NCI-H82 treated with DMSO at 0.1 percent for 48 hours (cell line): ENCODE measurements around the gene CDR2.
A peak's percentile ranks its signal among the peaks of the same experiment; 100 is the strongest.
"Not testable (repeated sequence)": the region's sequence is repeated elsewhere in the genome, so short reads cannot be mapped to it uniquely, and the experiment has no call there.

Source experiments
- DNase-seq: peaks from one replicate; lab custom pipeline; 2025; ENCODE audit not compliant: unreplicated experiment; lab: John Stamatoyannopoulos, UW

CDR2 gene

DNA sequence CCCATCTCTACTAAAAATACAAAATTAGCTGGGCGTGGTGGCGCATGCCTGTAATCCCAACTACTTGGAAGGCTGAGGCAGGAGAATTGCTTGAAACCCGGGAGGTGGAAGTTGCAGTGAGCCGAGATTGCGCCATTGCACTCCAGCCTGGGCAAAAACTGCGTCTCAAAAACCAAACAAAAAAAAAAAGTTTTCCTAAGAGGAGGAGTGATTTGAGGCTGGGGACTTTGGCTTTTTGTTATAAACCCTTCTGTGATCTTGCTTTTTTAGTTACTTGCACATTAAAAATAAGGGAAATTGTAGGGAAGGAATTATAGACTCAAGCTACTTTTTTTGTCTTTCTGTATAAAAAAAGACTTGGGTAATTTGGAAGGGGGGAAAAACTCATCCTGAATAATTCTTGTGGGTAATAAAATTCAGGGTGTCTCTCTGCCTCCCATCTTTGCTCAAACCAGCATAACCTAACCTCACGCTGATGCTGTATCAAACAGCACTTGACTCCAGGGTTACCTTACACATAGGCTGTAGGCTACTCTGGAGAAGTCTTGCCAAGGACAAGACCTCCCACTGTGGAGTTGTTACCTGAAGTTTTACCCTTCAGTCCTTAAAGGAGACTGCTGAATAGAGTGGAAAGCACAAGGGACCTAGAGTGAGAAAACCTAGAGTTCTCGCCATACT is 1.7 kb upstream of the CDR2 start:
- DNase-seq = no peak

DNA sequence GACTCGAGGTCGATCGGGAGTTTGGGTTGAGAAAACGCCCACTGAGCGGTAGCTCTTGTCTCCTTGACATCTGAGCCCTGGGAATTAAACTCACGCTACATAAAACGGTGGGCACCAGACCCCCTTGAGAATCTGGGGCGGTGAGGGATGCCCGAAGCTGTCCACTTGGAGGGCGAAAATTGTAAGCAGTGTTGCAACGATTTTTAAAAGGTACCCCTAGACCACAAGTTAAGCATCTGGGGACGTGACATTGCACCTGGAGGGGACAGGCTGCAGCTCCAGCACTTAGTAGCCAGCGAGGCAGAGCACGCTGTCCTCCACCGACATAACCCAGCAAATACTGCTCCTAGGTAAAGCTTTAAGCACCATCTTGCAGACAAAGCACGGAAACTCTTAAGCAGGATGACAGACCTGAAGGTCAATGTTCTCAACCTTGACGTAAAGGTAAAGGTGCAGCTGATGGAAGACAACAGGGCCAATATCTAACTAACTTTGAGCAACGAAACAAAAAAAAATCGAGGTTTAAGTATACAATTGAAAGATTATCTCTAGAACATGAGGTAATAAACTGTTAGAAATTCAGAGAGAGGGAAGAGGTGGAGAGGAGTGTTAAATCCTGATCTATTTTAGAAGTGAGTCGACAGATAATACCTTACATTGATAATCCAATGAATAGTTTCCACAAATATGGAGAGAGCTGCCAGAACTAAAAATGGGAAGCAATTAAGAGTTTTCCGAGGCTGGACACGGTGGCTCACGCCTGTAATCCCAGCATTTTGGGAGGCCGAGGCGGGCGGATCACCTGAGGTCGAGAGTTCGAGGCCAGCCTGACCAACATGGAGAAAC is 921 bp upstream of the CDR2 start:
- no peak for DNase-seq

DNA sequence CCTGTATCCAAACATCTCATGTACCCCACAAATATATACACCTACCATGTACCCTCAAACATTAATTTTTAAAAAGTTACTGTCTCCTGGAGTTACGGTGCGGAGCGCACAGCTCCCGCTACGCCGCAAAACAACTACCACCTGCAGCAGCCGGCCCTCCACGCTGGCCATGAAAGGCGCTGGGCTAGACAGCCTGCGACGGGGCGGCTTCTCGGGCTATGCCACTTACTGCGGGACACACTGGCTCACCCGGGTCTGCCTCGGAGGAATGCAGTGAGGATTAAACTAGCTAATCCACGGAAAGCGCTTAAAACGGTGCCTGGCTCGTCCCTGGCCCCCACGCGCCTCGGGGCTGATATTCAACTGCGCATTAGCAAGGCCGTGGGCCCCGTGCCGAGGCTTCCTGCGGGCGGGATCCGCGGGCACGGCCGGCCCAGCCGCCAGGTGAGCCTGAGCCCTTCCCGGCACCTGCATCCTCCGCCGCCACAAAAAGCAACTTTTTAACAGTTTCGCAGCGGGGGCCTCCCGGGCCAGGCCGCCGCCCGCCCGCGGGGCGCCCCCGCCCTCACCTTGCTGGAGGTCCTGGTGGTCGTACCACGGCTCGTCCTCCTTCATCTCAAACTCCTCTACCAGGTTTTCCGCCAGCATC is 633 bp downstream of the CDR2 start:
- DNase-seq = peak; percentile 40

DNA sequence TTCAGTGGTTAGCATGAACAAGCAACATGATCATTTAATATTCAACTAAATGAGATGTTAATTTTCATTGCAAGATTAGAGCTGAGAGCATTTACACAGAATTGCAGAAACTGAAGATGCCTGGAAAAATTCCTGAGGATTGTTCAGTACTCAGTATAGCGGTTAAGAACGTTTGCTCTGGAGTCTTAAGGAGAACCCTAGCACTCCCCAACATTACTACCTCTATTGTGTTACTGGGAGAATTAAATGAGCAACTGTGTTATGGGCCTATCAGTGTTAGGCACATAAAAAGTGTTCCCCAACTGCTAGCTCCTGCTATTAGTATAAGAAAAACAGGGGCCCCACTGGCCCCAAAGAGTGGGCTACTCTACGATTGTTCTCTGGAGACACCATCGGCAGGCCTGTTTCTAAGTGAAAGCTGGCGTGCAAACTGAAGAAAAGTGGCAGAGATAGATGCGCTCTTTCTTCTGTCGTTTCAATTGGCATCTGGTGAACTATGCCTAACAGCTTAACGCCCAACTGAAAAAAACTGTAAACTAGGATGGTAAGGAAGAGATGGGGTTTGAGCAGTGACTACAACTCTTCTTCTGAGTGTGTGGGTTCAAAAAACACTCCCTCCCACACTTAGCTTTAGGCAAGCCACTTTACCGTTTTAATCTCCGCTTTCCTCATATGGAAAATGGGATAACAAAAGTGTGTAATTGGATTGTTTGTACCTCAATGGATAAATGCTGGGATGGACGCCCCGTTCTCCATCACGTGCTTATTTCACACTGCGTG is 1.3 kb downstream of the CDR2 start:
- no peak for DNase-seq

DNA sequence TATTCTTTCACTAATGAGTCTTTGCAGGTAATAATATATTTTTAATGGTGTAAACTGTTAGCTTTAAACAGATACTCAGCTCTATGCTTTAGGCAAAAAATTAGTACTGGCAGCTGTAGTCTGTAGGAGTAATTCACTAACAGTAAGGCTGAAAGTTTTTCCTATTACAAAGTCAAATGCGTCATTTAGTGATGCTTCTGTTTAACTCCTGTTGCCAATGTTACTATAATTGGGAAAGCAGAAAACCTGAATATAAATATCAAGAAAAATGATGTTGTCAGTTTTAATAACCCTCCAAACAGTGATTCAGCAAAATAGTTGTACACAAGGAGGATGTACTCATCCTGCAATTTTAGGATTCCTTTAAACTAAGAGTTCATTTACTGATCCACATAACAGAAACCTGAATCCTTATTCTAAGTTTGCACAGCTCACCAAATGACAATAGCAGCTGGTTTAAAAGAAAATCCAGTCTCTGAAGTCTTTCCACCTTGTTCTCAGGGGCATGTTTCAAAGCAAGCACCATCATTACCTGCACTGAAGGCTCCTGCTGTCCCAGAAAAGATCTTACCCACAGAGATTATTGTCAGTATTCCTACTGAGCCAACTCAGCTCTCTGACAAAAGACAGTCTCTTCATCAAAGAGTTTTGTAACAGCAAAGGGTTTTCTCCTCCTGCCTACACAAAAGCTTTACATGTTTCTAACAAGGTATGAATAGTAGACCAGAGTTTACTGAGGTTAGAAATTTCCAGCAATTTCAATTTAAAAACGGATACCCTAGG is 4.2 kb downstream of the CDR2 start:
- DNase-seq = no peak

DNA sequence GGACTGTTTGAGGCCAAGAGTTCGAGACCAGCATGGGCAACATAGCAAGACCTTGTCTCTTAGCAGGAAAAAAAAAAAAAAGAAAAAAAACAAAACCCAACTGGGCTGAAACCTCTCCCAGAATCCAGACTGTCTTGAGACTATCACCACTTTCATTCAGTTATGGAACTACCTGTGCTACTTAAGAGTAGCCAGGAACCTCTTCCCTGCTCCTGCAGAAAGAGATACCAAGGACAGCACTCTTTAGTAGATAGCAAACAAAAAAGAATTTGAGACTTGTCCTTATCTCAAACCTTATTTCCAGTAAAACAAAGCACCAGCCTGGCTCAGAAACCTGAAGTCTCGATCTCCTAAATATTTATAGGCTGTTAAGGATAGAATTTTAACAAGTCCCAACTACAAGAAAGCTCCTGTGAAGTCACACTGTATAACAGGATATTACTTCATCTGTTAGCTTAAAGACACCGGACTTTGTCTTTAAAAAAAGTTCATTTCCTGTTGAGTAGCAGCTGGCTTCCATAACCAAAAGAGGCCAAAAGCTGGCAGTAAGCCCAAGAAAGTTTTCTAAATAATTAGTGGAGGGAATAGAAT is 5.1 kb downstream of the CDR2 start:
- DNase-seq = no peak

DNA sequence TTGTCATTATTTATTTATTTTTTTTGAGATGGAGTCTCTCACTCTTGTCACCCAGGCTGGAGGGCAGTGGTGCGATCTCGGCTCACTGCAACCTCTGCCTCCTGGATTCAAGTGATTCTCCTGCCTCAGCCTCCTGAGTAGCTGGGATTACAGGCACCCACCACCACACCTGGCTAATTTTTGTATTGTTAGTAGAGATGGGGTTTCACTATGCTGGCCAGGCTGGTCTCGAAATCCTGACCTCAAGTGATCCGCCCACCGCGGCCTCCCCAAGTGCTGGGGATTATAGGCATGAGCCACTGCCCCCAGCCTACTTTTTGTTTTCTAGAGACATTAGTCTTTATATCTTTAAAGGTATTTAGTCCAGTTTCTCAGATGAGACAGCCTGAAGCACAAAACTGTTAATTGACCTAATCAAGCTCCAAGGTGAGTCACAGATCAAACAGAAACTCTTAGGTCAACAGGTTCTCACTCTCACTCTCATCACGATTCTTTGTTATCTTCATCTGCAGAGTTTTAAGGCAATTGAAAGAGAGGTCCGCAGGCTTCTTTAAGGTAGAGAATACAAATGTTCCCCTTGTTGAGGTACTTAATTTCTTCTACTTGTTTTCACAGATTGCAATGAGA is 6.1 kb downstream of the CDR2 start:
- not testable (repeated sequence) for DNase-seq

DNA sequence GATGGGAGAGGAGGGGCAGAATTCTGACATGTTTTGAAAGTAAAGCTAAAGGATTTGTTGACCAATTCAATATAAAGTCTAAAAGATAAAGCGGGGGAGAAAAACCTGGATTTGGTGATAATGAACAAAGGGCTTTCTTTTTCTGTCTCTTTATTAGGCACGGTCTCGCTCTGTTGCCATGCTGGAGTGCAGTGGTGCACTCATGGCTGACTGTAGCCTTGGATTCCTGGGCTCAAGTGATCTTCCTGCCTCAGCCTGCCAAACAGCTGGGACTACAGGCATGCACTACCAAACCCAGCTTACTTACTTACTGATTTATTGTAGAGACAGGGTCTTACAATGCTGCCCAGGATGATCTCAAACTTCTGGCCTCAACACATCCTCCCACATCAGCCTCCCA is 7.5 kb downstream of the CDR2 start:
- no peak for DNase-seq

DNA sequence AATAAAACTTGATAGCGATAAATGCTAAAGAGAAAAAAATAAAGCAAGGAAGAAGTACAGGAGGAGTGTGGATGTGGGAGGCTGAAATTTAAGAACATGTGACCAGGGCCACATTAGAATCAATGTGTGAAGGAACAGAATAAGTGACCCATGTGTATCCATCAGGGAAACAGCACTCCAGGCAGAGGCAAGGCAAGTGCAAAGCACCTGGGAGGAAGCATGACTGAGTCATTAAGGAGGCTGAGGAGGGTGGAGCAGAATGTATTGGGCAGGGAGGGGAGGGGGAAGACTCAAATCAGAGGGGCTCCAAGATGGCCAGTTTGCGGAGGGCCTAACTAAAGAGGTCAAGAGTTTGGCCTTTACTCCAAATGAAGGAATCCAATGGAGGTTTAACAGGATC is 8.0 kb downstream of the CDR2 start:
- DNase-seq = no peak

DNA sequence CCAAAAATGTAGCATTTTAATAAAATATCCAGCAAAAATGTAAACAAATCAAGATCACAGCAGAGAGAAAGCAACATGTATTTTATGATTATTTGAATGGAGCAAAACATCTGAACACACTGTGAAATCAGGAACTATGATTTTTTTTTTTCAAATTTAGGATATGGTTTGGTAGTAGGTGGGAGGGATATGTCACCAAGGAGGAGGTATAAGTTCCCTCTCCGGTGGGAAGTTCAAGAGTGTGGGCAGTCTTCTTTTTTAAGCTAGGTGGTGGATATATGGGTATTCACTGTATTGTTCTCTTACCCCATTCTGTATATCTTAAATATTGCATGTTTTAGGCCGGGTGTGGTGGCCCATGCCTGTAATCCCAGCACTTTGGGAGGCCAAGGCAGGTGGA is 10.2 kb downstream of the CDR2 start:
- no peak for DNase-seq

DNA sequence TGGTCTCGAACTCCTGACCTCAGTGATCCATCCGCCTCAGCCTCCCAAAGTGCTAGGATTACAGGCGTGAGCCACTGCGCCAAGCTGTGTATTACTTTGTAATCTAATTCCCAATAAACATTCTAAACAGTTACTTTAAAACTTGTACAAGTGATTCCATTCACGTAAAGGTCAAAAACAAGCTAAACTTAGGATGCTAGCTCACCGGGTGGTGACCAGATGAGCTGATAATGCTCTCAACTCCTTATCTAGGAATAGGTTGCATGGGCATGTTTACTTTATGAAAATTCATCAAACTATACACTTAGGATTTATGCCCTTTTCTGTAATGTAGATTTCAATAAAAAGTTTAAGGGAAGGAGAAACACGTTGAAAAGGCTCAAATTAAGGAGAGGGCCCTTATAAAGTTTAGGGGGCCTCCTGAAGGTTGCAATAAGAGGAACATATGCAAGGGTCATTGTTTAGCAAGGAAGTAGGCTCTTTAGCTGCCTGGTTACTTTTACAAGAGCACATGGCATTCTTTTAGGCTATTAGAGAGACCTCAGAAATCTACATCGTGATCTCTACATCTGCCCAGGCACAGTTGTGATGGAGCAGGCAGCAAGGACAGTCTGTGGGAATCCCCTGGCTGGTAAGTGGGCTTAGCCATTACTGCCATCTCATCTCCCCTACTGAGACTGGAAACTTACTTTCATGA is 13.3 kb downstream of the CDR2 start:
- no peak for DNase-seq

DNA sequence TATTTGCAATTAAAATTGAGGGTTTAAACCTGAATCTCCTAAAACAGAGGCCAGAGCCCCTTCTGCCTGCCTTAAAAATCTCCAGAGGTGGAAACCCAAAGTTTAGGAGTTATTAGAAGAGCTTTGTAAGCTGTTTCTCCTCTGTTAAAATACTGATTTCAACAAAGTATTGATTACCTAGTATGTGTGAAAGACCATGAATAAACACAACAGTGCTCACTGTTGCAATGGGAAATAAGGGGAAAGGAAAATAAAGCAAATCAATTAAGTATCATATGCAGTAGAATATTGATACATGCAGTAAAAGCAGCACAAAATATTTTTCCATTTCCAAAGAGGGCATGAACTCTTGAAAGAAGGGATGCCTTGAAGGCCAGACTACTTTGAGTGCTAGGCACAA is 14.7 kb downstream of the CDR2 start:
- no peak for DNase-seq

DNA sequence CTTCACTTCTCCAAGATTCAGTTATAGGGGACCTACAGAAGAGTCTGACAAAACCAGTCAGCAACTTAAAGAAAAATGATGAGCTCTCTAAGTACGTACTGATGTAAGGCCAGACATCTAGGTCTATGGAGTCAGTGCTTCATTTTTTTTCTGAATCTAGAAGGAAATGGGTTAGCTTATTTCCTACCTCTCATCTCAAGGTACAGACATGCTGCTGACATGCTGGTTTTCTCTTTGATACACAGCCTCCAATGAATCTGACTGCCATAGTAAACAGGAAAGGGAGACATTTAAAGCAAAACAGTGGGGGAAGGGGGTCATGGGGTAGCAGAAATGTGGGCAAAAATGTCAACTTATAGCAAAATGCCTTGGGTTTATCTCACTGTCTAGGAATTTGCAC is 16.4 kb downstream of the CDR2 start:
- no peak for DNase-seq

DNA sequence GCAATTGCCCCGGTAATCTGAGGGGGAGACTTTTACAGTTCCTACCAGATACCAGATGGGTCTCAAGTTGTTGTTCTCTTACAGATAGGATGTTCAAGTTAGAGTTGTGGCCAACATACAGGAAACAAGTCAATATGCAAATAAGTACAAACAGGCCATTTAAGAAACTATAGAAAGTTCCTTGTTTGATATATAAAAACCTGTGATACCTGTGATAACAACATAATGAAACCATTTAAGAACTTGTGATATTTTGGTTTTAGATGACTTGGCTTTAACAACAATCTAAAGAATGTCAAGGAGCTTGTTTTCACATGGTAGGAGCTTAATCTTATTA is 16.8 kb downstream of the CDR2 start:
- DNase-seq = no peak

DNA sequence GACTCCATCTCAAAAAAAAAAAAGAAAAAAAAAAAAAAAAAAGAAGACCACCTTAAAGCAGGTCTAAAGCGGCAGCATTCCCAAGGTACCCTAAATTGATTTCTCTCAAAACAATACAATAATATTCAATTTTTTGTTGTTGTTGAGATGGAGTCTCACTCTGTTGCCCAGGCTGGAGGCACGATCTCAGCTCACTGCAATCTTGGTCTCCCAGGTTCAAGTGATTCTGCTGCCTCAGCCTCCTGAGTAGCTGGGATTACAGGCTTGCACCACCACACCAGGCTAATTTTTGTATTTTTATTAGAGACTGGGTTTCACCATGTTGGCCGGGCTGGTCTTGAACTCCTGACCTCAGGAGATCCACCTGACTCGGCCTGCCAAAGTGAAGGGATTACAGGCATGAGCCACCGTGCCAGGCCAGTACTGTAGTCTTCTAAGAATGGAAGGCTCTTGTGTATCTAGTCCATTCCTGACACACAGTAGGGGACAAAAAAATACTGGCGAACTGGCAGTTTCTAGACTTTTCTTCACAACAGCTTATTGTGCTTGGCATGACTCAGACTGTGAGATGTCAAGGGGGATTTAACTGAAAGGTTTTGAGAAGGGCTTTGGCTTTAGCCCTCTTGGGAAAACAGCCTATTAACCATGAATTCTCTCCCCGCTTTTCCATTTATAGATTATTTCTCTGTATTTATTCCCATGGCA is 17.3 kb downstream of the CDR2 start:
- DNase-seq = peak; percentile 44

DNA sequence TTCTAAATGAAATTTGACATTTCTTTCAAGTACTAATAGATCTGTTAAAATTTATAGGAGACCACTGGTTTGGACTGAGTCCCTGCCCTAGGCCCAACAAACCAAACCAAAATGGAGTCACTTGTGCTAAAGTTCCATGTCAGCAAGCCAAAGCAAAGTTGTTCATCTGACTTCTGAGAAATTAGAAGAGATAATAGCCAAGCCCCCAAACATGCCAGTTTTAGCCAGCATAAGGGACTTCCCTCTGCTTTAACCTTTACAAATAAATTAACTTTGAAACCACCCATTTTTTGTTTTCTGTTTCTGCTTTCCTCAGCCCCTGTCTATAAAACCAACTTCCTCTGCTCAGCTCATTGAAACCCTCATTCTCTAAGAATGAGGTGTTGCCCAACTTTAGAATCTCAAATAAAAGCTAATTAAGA is 18.9 kb downstream of the CDR2 start:
- DNase-seq = no peak

DNA sequence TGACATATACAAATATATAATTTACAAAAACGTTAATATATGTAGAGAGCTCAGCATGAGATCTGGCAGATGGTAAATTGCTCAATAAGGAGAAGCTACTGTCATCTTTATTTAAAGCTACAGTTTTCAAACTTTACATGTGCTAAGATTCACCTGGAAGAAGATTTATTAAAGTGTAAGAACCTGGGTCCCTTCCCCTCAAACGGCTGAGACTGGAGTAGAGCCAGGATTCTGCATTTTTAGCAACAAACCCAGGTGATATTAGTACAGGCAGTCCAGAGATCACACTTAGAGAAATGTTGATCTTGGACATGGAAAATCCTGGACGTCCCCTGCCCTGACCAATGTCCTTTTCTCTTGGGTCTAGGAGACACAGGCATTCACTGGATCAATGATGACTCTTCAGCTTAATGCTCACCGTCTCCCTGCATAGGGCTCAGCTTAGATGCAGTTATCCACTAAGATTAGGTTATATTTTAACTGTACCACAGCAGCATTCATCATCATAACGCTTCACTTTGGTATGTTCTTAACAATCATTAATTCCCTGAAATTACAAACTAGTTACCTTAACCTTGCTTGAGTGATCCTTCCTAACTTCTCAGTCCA is 20.4 kb downstream of the CDR2 start:
- DNase-seq = no peak

DNA sequence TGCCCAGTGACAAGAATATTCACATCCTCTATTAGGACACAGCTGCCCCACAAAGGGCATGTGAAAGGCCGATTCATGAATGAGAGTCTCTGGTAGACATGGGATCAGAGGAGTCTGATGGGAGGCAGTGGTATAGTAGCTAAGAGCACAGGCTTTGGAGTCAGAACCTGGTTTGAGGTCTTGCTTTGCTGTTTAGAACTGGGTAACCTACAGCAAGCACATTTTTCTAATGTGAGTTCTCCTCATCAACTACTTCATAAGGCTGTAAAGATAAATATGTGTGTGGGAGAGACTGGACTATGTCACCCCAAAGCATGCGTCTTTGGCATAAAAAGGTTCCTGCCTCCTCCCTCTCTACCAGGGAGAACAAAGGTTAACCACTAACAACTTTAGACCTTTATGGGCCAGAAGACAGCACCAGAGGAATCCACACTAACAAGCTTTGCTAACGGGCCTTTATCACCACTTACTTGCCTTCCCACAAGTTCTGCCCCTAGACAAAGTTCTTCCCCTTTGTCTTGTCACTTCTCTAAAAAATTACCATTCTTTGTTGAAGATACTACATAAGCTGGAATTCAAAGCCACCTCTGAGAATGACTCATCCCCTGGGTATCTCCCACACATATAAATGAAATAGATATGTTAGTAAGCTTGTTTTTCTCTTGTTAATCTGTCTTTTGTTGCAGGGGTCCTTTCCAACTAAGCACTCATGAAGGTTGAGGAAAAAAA is 21.1 kb downstream of the CDR2 start:
- no peak for DNase-seq
